Astrocyte (in vitro differentiated cells and primary cell): ENCODE results near the gene IQGAP3. TPM values are rescaled to one million over a fixed set of nuclear protein-coding genes. Genes with fewer than 3 reads are reported as not detected.

Source experiments
- DNase-seq: peaks from one replicate; pipeline ENCODE4 v3.0.0-alpha.2; 2010; ENCODE audit warnings: low read depth
- FAIRE-seq: peaks from 2 replicates; lab custom pipeline; 2011; peaks lifted over from hg19 to GRCh38; lab: Jason Lieb, UNC
- H2AFZ ChIP-seq: 2 replicates; pipeline ENCODE4 v1.6.0; 2012; ENCODE audit warnings: low read depth, low read length, inconsistent platforms
- H3K27ac ChIP-seq: 2 replicates; pipeline ENCODE4 v1.5.1; 2011; ENCODE audit warnings: low read depth, low read length, inconsistent platforms
- H3K27me3 ChIP-seq: 2 replicates; pipeline ENCODE4 v1.6.0; 2011; ENCODE audit warnings: low read length, inconsistent platforms; ENCODE audit not compliant: insufficient read depth
- H3K36me3 ChIP-seq: 2 replicates; pipeline ENCODE4 v1.5.1; 2011; ENCODE audit warnings: low read length, inconsistent platforms; ENCODE audit not compliant: insufficient read depth
- H3K4me1 ChIP-seq: 2 replicates; pipeline ENCODE4 v1.5.1; 2011; ENCODE audit warnings: low read length, inconsistent platforms; ENCODE audit not compliant: insufficient read depth
- H3K4me2 ChIP-seq: 2 replicates; pipeline ENCODE4 v1.6.0; 2012; ENCODE audit warnings: low read length, inconsistent platforms
- H3K4me3 ChIP-seq: 2 replicates; pipeline ENCODE4 v1.5.1; 2011; ENCODE audit warnings: low read depth, mild to moderate bottlenecking, low read length, inconsistent platforms; ENCODE audit not compliant: insufficient read depth
- H3K79me2 ChIP-seq: 2 replicates; pipeline ENCODE4 v1.6.0; 2012; ENCODE audit warnings: mild to moderate bottlenecking, low read length, inconsistent platforms; ENCODE audit not compliant: insufficient read depth
- H3K9ac ChIP-seq: 2 replicates; pipeline ENCODE4 v1.6.0; 2012; ENCODE audit warnings: mild to moderate bottlenecking, low read length, inconsistent platforms
- H3K9me3 ChIP-seq: 2 replicates; pipeline ENCODE4 v1.5.1; 2012; ENCODE audit warnings: low read depth, mild to moderate bottlenecking, low read length, inconsistent platforms; ENCODE audit not compliant: insufficient read depth
- H4K20me1 ChIP-seq: 2 replicates; pipeline ENCODE4 v1.6.0; 2012; ENCODE audit warnings: low read length, inconsistent platforms; ENCODE audit not compliant: insufficient read depth
- H3K27ac Mint-ChIP-seq: one replicate; pipeline ENCODE4 v1.8.0; 2021; ENCODE audit warnings: mild to moderate bottlenecking, mixed read lengths; ENCODE audit not compliant: unreplicated experiment
- H3K27me3 Mint-ChIP-seq: one replicate; pipeline ENCODE4 v1.8.0; 2021; ENCODE audit warnings: low read depth, mixed read lengths; ENCODE audit not compliant: unreplicated experiment
- H3K36me3 Mint-ChIP-seq: one replicate; pipeline ENCODE4 v1.8.0; 2021; ENCODE audit warnings: low read depth, mixed read lengths; ENCODE audit not compliant: unreplicated experiment
- H3K4me1 Mint-ChIP-seq: one replicate; pipeline ENCODE4 v1.8.0; 2021; ENCODE audit warnings: low read depth, mixed read lengths; ENCODE audit not compliant: unreplicated experiment
- H3K4me3 Mint-ChIP-seq: one replicate; pipeline ENCODE4 v1.8.0; 2021; ENCODE audit warnings: mild to moderate bottlenecking, moderate library complexity, mixed read lengths; ENCODE audit not compliant: unreplicated experiment
- H3K9me3 Mint-ChIP-seq: one replicate; pipeline ENCODE4 v1.8.0; 2021; ENCODE audit warnings: mild to moderate bottlenecking, mixed read lengths; ENCODE audit not compliant: unreplicated experiment
- CTCF ChIP-seq: IDR thresholded peaks from 2 replicates; pipeline ENCODE4 v1.5.1; 2011; ENCODE audit warnings: low read depth, mild to moderate bottlenecking, inconsistent platforms, low read length, moderate library complexity; ENCODE audit not compliant: insufficient read depth
- EZH2 ChIP-seq: IDR thresholded peaks from 2 replicates; pipeline ENCODE4 v1.6.1; 2012; ENCODE audit warnings: mild to moderate bottlenecking, low read length, inconsistent platforms; ENCODE audit not compliant: insufficient read depth
- total RNA-seq: library from RNA; stranded (reverse); gene quantifications from 2 replicates; pipeline ENCODE4 v1.2.1, GENCODE V29; 2021

The IQGAP3 gene
- total RNA-seq, 1 donor from 2014 or later, result 2.2 TPM

- Histone ChIP-seq H2AFZ (no peak overlapping the region), H3K27ac (no peak overlapping the region), H3K9me3 (no peaks in the 10 kb centered on the region), H3K79me2 (peaks cover 99% of the 10 kb centered on the region), H3K9ac (peak overlapping the region; percentile 39), H3K4me1 (peaks cover 55% of the 10 kb centered on the region), H3K4me2 (peak overlapping the region; percentile 98), H3K27me3 (no peaks in the 10 kb centered on the region), H4K20me1 (peaks cover 91% of the 10 kb centered on the region), H3K4me3 (no peak overlapping the region), H3K36me3 (no peaks in the 10 kb centered on the region)
- H3K27ac Mint-ChIP-seq, result peak overlapping the region; percentile 20
- TF ChIP-seq EZH2 (no peak), CTCF (no peak)
- FAIRE-seq (no peak), DNase-seq (no peak)
- H3K9me3 Mint-ChIP-seq, result no peaks in the 10 kb centered on the region
- H3K27me3 Mint-ChIP-seq, result no peaks in the 10 kb centered on the region
- peaks cover 53% of the 10 kb centered on the region for H3K4me1 Mint-ChIP-seq
- H3K36me3 Mint-ChIP-seq, result peaks cover 16% of the 10 kb centered on the region
- H3K4me3 Mint-ChIP-seq, result peak overlapping the region; percentile 80
Observed at GRCh38 chr1:156495401-156496140, 76.8 kb downstream of the IQGAP3 start.

GRCh38 chr1:156494309-156494895, 78.0 kb downstream of the IQGAP3 start:
- Histone ChIP-seq H3K36me3 (no peaks in the 10 kb centered on the region), H3K4me2 (no peak overlapping the region), H3K9me3 (no peaks in the 10 kb centered on the region), H3K79me2 (peaks cover 100% of the 10 kb centered on the region), H3K9ac (no peak overlapping the region), H3K27me3 (no peaks in the 10 kb centered on the region), H2AFZ (no peak overlapping the region), H3K4me3 (no peak overlapping the region), H3K4me1 (peaks cover 66% of the 10 kb centered on the region), H4K20me1 (peaks cover 100% of the 10 kb centered on the region), H3K27ac (no peak overlapping the region)
- FAIRE-seq (no peak), DNase-seq (no peak)
- H3K4me3 Mint-ChIP-seq, result no peak overlapping the region
- peaks cover 63% of the 10 kb centered on the region for H3K4me1 Mint-ChIP-seq
- H3K9me3 Mint-ChIP-seq, result no peaks in the 10 kb centered on the region
- peaks cover 16% of the 10 kb centered on the region for H3K36me3 Mint-ChIP-seq
- no peak overlapping the region for H3K27ac Mint-ChIP-seq
- TF ChIP-seq EZH2 (no peak), CTCF (no peak)
- no peaks in the 10 kb centered on the region for H3K27me3 Mint-ChIP-seq

GRCh38 chr1:156493742-156494141, 78.6 kb downstream of the IQGAP3 start:
- H3K36me3 Mint-ChIP-seq, result peaks cover 16% of the 10 kb centered on the region
- peaks cover 100% of the 10 kb centered on the region for H4K20me1 ChIP-seq
- FAIRE-seq (no peak), DNase-seq (no peak)
- H3K27me3 ChIP-seq, result no peaks in the 10 kb centered on the region
- TF ChIP-seq CTCF (no peak), EZH2 (no peak)
- no peak overlapping the region for H3K4me2 ChIP-seq
- H3K79me2 ChIP-seq, result peaks cover 100% of the 10 kb centered on the region
- H3K27me3 Mint-ChIP-seq, result no peaks in the 10 kb centered on the region
- H3K4me3 Mint-ChIP-seq, result no peak overlapping the region
- no peak overlapping the region for H3K27ac Mint-ChIP-seq
- no peak overlapping the region for H3K27ac ChIP-seq
- H3K36me3 ChIP-seq, result no peaks in the 10 kb centered on the region
- no peak overlapping the region for H2AFZ ChIP-seq
- H3K4me1 ChIP-seq, result peaks cover 67% of the 10 kb centered on the region
- H3K4me1 Mint-ChIP-seq, result peaks cover 70% of the 10 kb centered on the region
- H3K9me3 ChIP-seq, result no peaks in the 10 kb centered on the region
- H3K9ac ChIP-seq, result no peak overlapping the region
- no peaks in the 10 kb centered on the region for H3K9me3 Mint-ChIP-seq
- no peak overlapping the region for H3K4me3 ChIP-seq
